ENCODE results near the gene GAN.

DNA sequence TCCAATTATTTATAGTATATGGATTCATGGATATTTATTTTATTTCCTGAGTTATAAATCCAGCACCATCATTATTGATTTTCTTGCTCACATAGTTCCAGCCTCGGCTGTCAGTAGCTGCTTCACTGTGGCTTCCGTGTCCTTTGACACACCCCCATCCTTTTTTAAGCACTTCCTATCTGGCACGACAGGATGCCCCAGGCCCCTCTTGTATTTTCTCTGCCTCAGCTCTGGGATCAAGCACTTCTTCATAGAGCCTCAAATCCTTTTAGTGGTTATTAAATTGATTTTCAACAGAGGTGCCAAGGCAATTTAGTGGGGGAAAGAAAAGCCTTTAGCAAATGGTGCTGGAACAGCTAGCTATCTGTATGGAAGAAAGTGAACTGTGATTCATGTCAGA lies 59.8 kb downstream of the GAN start:
- TF ChIP-seq, protein P1, sequence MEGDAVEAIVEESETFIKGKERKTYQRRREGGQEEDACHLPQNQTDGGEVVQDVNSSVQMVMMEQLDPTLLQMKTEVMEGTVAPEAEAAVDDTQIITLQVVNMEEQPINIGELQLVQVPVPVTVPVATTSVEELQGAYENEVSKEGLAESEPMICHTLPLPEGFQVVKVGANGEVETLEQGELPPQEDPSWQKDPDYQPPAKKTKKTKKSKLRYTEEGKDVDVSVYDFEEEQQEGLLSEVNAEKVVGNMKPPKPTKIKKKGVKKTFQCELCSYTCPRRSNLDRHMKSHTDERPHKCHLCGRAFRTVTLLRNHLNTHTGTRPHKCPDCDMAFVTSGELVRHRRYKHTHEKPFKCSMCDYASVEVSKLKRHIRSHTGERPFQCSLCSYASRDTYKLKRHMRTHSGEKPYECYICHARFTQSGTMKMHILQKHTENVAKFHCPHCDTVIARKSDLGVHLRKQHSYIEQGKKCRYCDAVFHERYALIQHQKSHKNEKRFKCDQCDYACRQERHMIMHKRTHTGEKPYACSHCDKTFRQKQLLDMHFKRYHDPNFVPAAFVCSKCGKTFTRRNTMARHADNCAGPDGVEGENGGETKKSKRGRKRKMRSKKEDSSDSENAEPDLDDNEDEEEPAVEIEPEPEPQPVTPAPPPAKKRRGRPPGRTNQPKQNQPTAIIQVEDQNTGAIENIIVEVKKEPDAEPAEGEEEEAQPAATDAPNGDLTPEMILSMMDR (conservative IDR thresholded peaks at IDR 0.05) = no peak
- no peak for TF ChIP-seq ZFX (IDR thresholded peaks at IDR 0.05)
